Activated naive CD4-positive, alpha-beta T cell treated with anti-CD3 and anti-CD28 coated beads for 36 hours (primary cell): ENCODE data around the gene PSMD11. TPM values are rescaled to one million over a fixed set of nuclear protein-coding genes. Genes with fewer than 3 reads are reported as not detected.
A peak's percentile ranks its signal among the peaks of the same experiment; 100 is the strongest.

ENCODE experiments used
- CTCF ChIA-PET: fragments of 350-600 bp; sonication (Branson Sonifier 250); formaldehyde crosslinking; loops from one replicate; lab custom pipeline; 2021; ENCODE audit warnings: antibody characterized with exemption; lab: Charles Lee
- DNase-seq: peaks from one replicate; pipeline ENCODE4 v3.0.0-alpha.2; 2020
- H3K27ac Mint-ChIP-seq: one replicate; pipeline ENCODE4 v1.8.0; 2021; ENCODE audit warnings: mild to moderate bottlenecking, mixed read lengths
- H3K27me3 Mint-ChIP-seq: one replicate; pipeline ENCODE4 v1.8.0; 2021; ENCODE audit warnings: low read depth, mixed read lengths
- H3K36me3 Mint-ChIP-seq: one replicate; pipeline ENCODE4 v1.8.0; 2021; ENCODE audit warnings: low read depth, mixed read lengths
- H3K4me1 Mint-ChIP-seq: one replicate; pipeline ENCODE4 v1.8.0; 2021; ENCODE audit warnings: low read depth, mixed read lengths
- H3K4me3 Mint-ChIP-seq: one replicate; pipeline ENCODE4 v1.8.0; 2021; ENCODE audit warnings: mild to moderate bottlenecking, moderate library complexity, mixed read lengths
- H3K9me3 Mint-ChIP-seq: one replicate; pipeline ENCODE4 v1.8.0; 2021; ENCODE audit warnings: mixed read lengths
- intact Hi-C: fragments of 100-400 bp; cut with micrococcal nuclease; formaldehyde crosslinking; loops from one replicate; pipeline ENCODE4 v1.15.1; 2023
- total RNA-seq, 2 experiments: library from RNA; stranded (reverse); gene quantifications; one replicate each; pipeline ENCODE4 v1.2.3, GENCODE V29; 2021

The PSMD11 gene
- total RNA-seq, 2 experiments from 2014 or later: 132 to 145 TPM

- intact Hi-C loops: no loop called here
- Mint-ChIP-seq H3K4me3 (no peak overlapping the region), H3K36me3 (peaks cover 50% of the 10 kb centered on the region), H3K9me3 (no peaks in the 10 kb centered on the region), H3K27me3 (no peaks in the 10 kb centered on the region), H3K27ac (no peak overlapping the region), H3K4me1 (peaks cover 2% of the 10 kb centered on the region)
- no peak for DNase-seq
- CTCF ChIA-PET: interaction anchor here (0.6 to 1.5 kb wide), 7 partner anchors 11 to 541 kb away, joined by 3 to 6 read pairs (median 3); partner anchors contain the start of gene PSMD11
Measured at GRCh38 chr17:32467949-32468348, 23.6 kb downstream of the PSMD11 start.

GRCh38 chr17:32470405-32471167 lies 26.3 kb downstream of the PSMD11 start:
- no peak overlapping the region for H3K4me3 Mint-ChIP-seq
- CTCF ChIA-PET: interaction anchor here (0.7 to 5.2 kb wide), 4 partner anchors 8 to 283 kb away, joined by 3 to 45 read pairs (median 4); no protein-coding TSS in a partner anchor
- no peaks in the 10 kb centered on the region for H3K27me3 Mint-ChIP-seq
- H3K4me1 Mint-ChIP-seq: peaks cover 9% of the 10 kb centered on the region
- DNase-seq: no peak
- peaks cover 60% of the 10 kb centered on the region for H3K36me3 Mint-ChIP-seq
- intact Hi-C loops: no loop called here
- H3K27ac Mint-ChIP-seq: no peak overlapping the region
- H3K9me3 Mint-ChIP-seq: no peaks in the 10 kb centered on the region

- H3K27me3 Mint-ChIP-seq: no peaks in the 10 kb centered on the region
- H3K9me3 Mint-ChIP-seq: no peaks in the 10 kb centered on the region
- no peak overlapping the region for H3K27ac Mint-ChIP-seq
- H3K36me3 Mint-ChIP-seq: peaks cover 59% of the 10 kb centered on the region
- intact Hi-C loops: no loop called here
- peaks cover 9% of the 10 kb centered on the region for H3K4me1 Mint-ChIP-seq
- CTCF ChIA-PET: interaction anchor here (0.7 to 5.2 kb wide), 2 partner anchors 9 to 11 kb away, joined by 3 to 45 read pairs; no protein-coding TSS in a partner anchor
- no peak overlapping the region for H3K4me3 Mint-ChIP-seq
- no peak for DNase-seq
Measured at GRCh38 chr17:32471652-32472051, 27.3 kb downstream of the PSMD11 start.

DNA sequence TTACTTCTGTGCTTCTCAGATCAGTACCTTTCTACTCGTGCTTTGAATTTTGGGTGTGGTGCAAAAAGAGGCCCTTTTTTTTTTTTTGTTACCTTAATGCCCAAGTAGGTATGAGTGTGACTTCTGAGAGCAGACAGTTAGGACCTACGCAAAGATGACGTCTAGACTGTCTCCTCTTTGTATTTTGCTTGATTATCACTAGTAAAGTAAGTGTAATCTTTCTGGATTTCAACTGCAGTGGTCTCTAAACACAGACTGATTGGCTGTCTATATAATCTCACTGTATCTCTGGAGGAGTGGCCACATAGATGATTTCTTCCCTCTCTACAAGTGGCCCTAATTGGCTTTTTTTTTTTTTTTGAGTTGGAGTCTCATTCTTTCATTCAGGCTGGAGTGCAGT lies 30.9 kb downstream of the PSMD11 start:
- intact Hi-C loops: no loop called here
- Mint-ChIP-seq H3K9me3 (no peaks in the 10 kb centered on the region), H3K36me3 (peaks cover 56% of the 10 kb centered on the region), H3K27me3 (no peaks in the 10 kb centered on the region), H3K27ac (no peak overlapping the region), H3K4me3 (no peak overlapping the region), H3K4me1 (peaks cover 7% of the 10 kb centered on the region)
- CTCF ChIA-PET: interaction anchor here (0.6 to 1.6 kb wide), 2 partner anchors 13 to 226 kb away, joined by 3 to 6 read pairs; no protein-coding TSS in a partner anchor
- DNase-seq: no peak

- DNase-seq: no peak
- H3K27ac Mint-ChIP-seq: peak overlapping the region; percentile 48
- H3K9me3 Mint-ChIP-seq: no peaks in the 10 kb centered on the region
- peaks cover 51% of the 10 kb centered on the region for H3K36me3 Mint-ChIP-seq
- H3K4me1 Mint-ChIP-seq: peaks cover 7% of the 10 kb centered on the region
- CTCF ChIA-PET: no interaction called here
- H3K27me3 Mint-ChIP-seq: no peaks in the 10 kb centered on the region
- H3K4me3 Mint-ChIP-seq: no peak overlapping the region
- intact Hi-C loops: no loop called here
Measured at GRCh38 chr17:32477220-32477619, 32.9 kb downstream of the PSMD11 start.

GRCh38 chr17:32479074-32479617 lies 34.8 kb downstream of the PSMD11 start:
- DNase-seq: no peak
- CTCF ChIA-PET: interaction anchor here (0.8 to 1.4 kb wide), 4 partner anchors 11 to 275 kb away, joined by 3 to 6 read pairs (median 5); no protein-coding TSS in a partner anchor
- Mint-ChIP-seq H3K36me3 (peaks cover 44% of the 10 kb centered on the region), H3K27me3 (no peaks in the 10 kb centered on the region), H3K4me3 (no peak overlapping the region), H3K4me1 (peaks cover 14% of the 10 kb centered on the region), H3K27ac (peak overlapping the region; percentile 57), H3K9me3 (no peaks in the 10 kb centered on the region)
- intact Hi-C loops: no loop called here

GRCh38 chr17:32481193-32481592 lies 36.9 kb downstream of the PSMD11 start:
- no peaks in the 10 kb centered on the region for H3K9me3 Mint-ChIP-seq
- intact Hi-C loops: loop anchor here (5.0 kb wide), 1 partner anchor 291 kb away; no protein-coding TSS in a partner anchor
- no peaks in the 10 kb centered on the region for H3K27me3 Mint-ChIP-seq
- no peak for DNase-seq
- H3K4me1 Mint-ChIP-seq: peaks cover 16% of the 10 kb centered on the region
- peak overlapping the region; percentile 87 for H3K27ac Mint-ChIP-seq
- H3K36me3 Mint-ChIP-seq: peaks cover 31% of the 10 kb centered on the region
- H3K4me3 Mint-ChIP-seq: no peak overlapping the region
- CTCF ChIA-PET: interaction anchor here (0.7 to 5.2 kb wide), 4 partner anchors 11 to 178 kb away, joined by 3 to 48 read pairs (median 6); no protein-coding TSS in a partner anchor

GRCh38 chr17:32482568-32483320 lies 38.4 kb downstream of the PSMD11 start:
- Mint-ChIP-seq H3K4me3 (no peak overlapping the region), H3K27me3 (no peaks in the 10 kb centered on the region), H3K9me3 (no peaks in the 10 kb centered on the region), H3K36me3 (peaks cover 24% of the 10 kb centered on the region), H3K27ac (peak overlapping the region; percentile 87), H3K4me1 (peaks cover 19% of the 10 kb centered on the region)
- no peak for DNase-seq
- CTCF ChIA-PET: interaction anchor here (0.5 to 5.2 kb wide), 12 partner anchors 15 to 274 kb away, joined by 3 to 48 read pairs (median 4); partner anchors contain the start of gene PSMD11
- intact Hi-C loops: loop anchor here (1.0 to 5.0 kb wide), 6 partner anchors 20 to 394 kb away; partner anchors contain the start of gene MYO1D

GRCh38 chr17:32483451-32484019 lies 39.2 kb downstream of the PSMD11 start:
- peaks cover 24% of the 10 kb centered on the region for H3K4me1 Mint-ChIP-seq
- H3K27ac Mint-ChIP-seq: peak overlapping the region; percentile 80
- H3K4me3 Mint-ChIP-seq: no peak overlapping the region
- no peaks in the 10 kb centered on the region for H3K27me3 Mint-ChIP-seq
- CTCF ChIA-PET: interaction anchor here (0.5 to 5.2 kb wide), 29 partner anchors 11 to 445 kb away, joined by 3 to 48 read pairs (median 4); partner anchors contain the start of genes MYO1D and PSMD11
- intact Hi-C loops: loop anchor here (1.0 to 5.0 kb wide), 6 partner anchors 21 to 393 kb away; partner anchors contain the start of gene MYO1D
- no peaks in the 10 kb centered on the region for H3K9me3 Mint-ChIP-seq
- peak; percentile 61 for DNase-seq
- H3K36me3 Mint-ChIP-seq: peaks cover 31% of the 10 kb centered on the region

DNA sequence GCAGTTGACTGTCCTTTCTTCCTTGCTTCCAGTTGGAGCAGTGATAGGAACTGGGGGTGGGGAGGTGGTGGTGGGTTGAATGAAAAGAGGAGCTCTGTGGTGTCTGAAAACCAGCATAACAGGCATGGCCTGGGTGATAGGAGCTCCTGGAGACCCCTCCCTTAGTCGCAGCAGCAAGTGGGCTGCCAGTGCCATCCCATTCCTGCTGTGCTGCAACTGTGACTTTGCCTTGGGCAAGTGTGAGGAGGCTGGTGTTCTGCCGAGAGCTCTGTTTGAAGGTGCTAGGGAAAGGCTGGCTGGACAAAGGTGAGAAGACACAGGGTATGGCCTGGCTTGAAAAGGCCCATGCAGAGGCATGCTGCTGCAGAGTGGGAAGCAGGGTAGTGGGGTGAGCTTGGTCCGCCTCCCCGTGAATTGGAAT lies 39.7 kb downstream of the PSMD11 start:
- Mint-ChIP-seq H3K27ac (peak overlapping the region; percentile 80), H3K36me3 (peaks cover 33% of the 10 kb centered on the region), H3K4me1 (peaks cover 29% of the 10 kb centered on the region), H3K4me3 (no peak overlapping the region), H3K9me3 (no peaks in the 10 kb centered on the region), H3K27me3 (no peaks in the 10 kb centered on the region)
- no peak for DNase-seq
- intact Hi-C loops: loop anchor here (5.0 kb wide), 1 partner anchor 288 kb away; no protein-coding TSS in a partner anchor
- CTCF ChIA-PET: interaction anchor here (0.5 to 5.2 kb wide), 29 partner anchors 11 to 445 kb away, joined by 3 to 48 read pairs (median 4); partner anchors contain the start of genes MYO1D and PSMD11

GRCh38 chr17:32484628-32485027 lies 40.3 kb downstream of the PSMD11 start:
- intact Hi-C loops: loop anchor here (5.0 kb wide), 1 partner anchor 288 kb away; no protein-coding TSS in a partner anchor
- Mint-ChIP-seq H3K9me3 (no peaks in the 10 kb centered on the region), H3K27me3 (no peaks in the 10 kb centered on the region), H3K36me3 (peaks cover 34% of the 10 kb centered on the region), H3K4me3 (no peak overlapping the region), H3K27ac (peak overlapping the region; percentile 66), H3K4me1 (peaks cover 35% of the 10 kb centered on the region)
- CTCF ChIA-PET: interaction anchor here (0.8 to 5.2 kb wide), 20 partner anchors 16 to 392 kb away, joined by 3 to 48 read pairs (median 4); partner anchors contain the start of genes MYO1D and PSMD11
- DNase-seq: no peak
